NCI-H774 (cell line): ENCODE results near the gene PTCD1.
A peak's percentile ranks its signal among the peaks of the same experiment; 100 is the strongest.
"Not testable (repeated sequence)": the region's sequence is repeated elsewhere in the genome, so short reads cannot be mapped to it uniquely, and the experiment has no call there.

Experiments used
- DNase-seq: peaks from one replicate; lab custom pipeline; 2025; lab: John Stamatoyannopoulos, UW

The PTCD1 gene

GRCh38 chr7:99448855-99449254, 10.3 kb upstream of the PTCD1 start:
- DNase-seq = no peak

GRCh38 chr7:99447943-99448342, 9.3 kb upstream of the PTCD1 start:
- DNase-seq = no peak

- DNase-seq = no peak
These were observed 7.5 kb upstream of the PTCD1 start for GRCh38 chr7:99446096-99446495.

GRCh38 chr7:99440195-99440594, 1.6 kb upstream of the PTCD1 start:
- DNase-seq = no peak

- DNase-seq = no peak
These were observed 539 bp downstream of the PTCD1 start for GRCh38 chr7:99437946-99438572.

- no peak for DNase-seq
These were observed 5.4 kb downstream of the PTCD1 start for GRCh38 chr7:99433158-99433557.

- DNase-seq = not testable (repeated sequence)
These were observed 6.7 kb downstream of the PTCD1 start for GRCh38 chr7:99431756-99432540.

GRCh38 chr7:99429756-99430155, 8.8 kb downstream of the PTCD1 start:
- no peak for DNase-seq

- no peak for DNase-seq
These were observed 9.5 kb downstream of the PTCD1 start for GRCh38 chr7:99428972-99429566.

- no peak for DNase-seq
These were observed 13.5 kb downstream of the PTCD1 start for GRCh38 chr7:99424932-99425730.

- DNase-seq = peak; percentile 61
These were observed 16.0 kb downstream of the PTCD1 start for GRCh38 chr7:99422625-99423024.

GRCh38 chr7:99422186-99422585, 16.4 kb downstream of the PTCD1 start:
- DNase-seq = peak; percentile 37

GRCh38 chr7:99420986-99421385, 17.6 kb downstream of the PTCD1 start:
- no peak for DNase-seq

- no peak for DNase-seq
These were observed 18.4 kb downstream of the PTCD1 start for GRCh38 chr7:99420213-99420612.

GRCh38 chr7:99419323-99420021, 19.1 kb downstream of the PTCD1 start:
- DNase-seq = no peak

- DNase-seq = no peak
These were observed 20.3 kb downstream of the PTCD1 start for GRCh38 chr7:99418260-99418659.

GRCh38 chr7:99415513-99416127, 23.0 kb downstream of the PTCD1 start:
- not testable (repeated sequence) for DNase-seq

- DNase-seq = no peak
These were observed 28.0 kb downstream of the PTCD1 start for GRCh38 chr7:99410635-99411034.

GRCh38 chr7:99409806-99410205, 28.8 kb downstream of the PTCD1 start:
- DNase-seq = no peak

GRCh38 chr7:99409192-99409572, 29.4 kb downstream of the PTCD1 start:
- no peak for DNase-seq
